HEK293 (cell line): ENCODE data around the gene DMD.

Source experiments
- CTCF ChIA-PET: fragments of 350-600 bp; formaldehyde crosslinking; extraction: SDS; loops from one replicate; lab custom pipeline; 2021; ENCODE audit warnings: antibody characterized with exemption; lab: Yijun Ruan, JAX
- POLR2A ChIA-PET: fragments of 300-600 bp; formaldehyde crosslinking; extraction: SDS; loops from one replicate; lab custom pipeline; 2020; ENCODE audit warnings: antibody characterized with exemption, inconsistent platforms; lab: Yijun Ruan, JAX
- H3K27ac ChIP-seq: fragments of 200-500 bp; sonication (Bioruptor generic); 2 replicates; pipeline ENCODE4 v1.5.1; 2014; ENCODE audit warnings: low read depth, low read length, control low read depth, inconsistent platforms; ENCODE audit errors: extremely low read depth
- H3K36me3 ChIP-seq, 2 experiments: fragments of 200-500 bp in 1 of 2; sonication (Bioruptor generic) in 1 of 2; 1 replicate in 1 of 2; 2 replicates in 1 of 2; pipeline ENCODE4 v1.5.1; 2014 to 2017; ENCODE audit warnings: inconsistent platforms in 2 of 2, low read length in 2 of 2; ENCODE audit not compliant: control insufficient read depth in 2 of 2, insufficient read depth in 1 of 2
- H3K4me1 ChIP-seq: fragments of 200-500 bp; sonication (Bioruptor generic); 2 replicates; pipeline ENCODE4 v1.5.1; 2014; ENCODE audit warnings: mild to moderate bottlenecking, low read length, inconsistent platforms; ENCODE audit not compliant: control insufficient read depth, insufficient read depth
- H3K4me3 ChIP-seq: 2 replicates; pipeline ENCODE4 v1.5.1; 2011; ENCODE audit warnings: low read depth, mild to moderate bottlenecking, control low read depth, low read length, moderate library complexity
- H3K9me3 ChIP-seq: fragments of 200-500 bp; sonication (Bioruptor generic); 2 replicates; pipeline ENCODE4 v1.5.1; 2014; ENCODE audit warnings: low read depth, low read length, inconsistent platforms; ENCODE audit not compliant: control insufficient read depth, insufficient read depth
- GLIS1 ChIP-seq: fragments of 450-650 bp; formaldehyde crosslinking; IDR thresholded peaks from 2 replicates; pipeline ENCODE4 v1.5.1; 2016; ENCODE audit warnings: missing biosample characterization, missing genetic modification characterization
- PRDM10 ChIP-seq: fragments of 450-650 bp; formaldehyde crosslinking; IDR thresholded peaks from 2 replicates; pipeline ENCODE4 v1.5.1; 2016; ENCODE audit warnings: missing biosample characterization, missing genetic modification characterization
- TCF7L2 ChIP-seq: IDR thresholded peaks from 2 replicates; pipeline ENCODE4 v1.6.1; 2011; ENCODE audit warnings: low read depth, mild to moderate bottlenecking, inconsistent platforms, low read length, moderate library complexity, borderline replicate concordance
- ZBTB1 ChIP-seq: fragments of 450-650 bp; formaldehyde crosslinking; IDR thresholded peaks from 2 replicates; pipeline ENCODE4 v1.5.1; 2016; ENCODE audit warnings: missing biosample characterization, missing genetic modification characterization
- ZBTB17 ChIP-seq: fragments of 450-650 bp; formaldehyde crosslinking; IDR thresholded peaks from 2 replicates; pipeline ENCODE4 v1.5.1; 2016; ENCODE audit warnings: missing biosample characterization, missing genetic modification characterization
- ZBTB44 ChIP-seq: fragments of 450-650 bp; IDR thresholded peaks from 2 replicates; pipeline ENCODE4 v1.5.1; 2018; ENCODE audit warnings: missing biosample characterization, mild to moderate bottlenecking, missing genetic modification characterization
- ZNF133 ChIP-seq: fragments of 450-650 bp; formaldehyde crosslinking; IDR thresholded peaks from 2 replicates; pipeline ENCODE4 v1.5.1; 2016; ENCODE audit warnings: missing biosample characterization, missing genetic modification characterization
- ZNF184 ChIP-seq: fragments of 450-650 bp; IDR thresholded peaks from 2 replicates; pipeline ENCODE4 v1.5.1; 2018; ENCODE audit warnings: missing biosample characterization, mild to moderate bottlenecking, missing genetic modification characterization
- ZNF223 ChIP-seq: fragments of 450-650 bp; formaldehyde crosslinking; IDR thresholded peaks from 2 replicates; pipeline ENCODE4 v1.5.1; 2016; ENCODE audit warnings: missing biosample characterization, missing genetic modification characterization
- ZNF266 ChIP-seq: fragments of 450-650 bp; formaldehyde crosslinking; IDR thresholded peaks from 2 replicates; pipeline ENCODE4 v1.5.1; 2016; ENCODE audit warnings: missing biosample characterization, missing genetic modification characterization, low read depth
- ZNF558 ChIP-seq: fragments of 450-650 bp; formaldehyde crosslinking; IDR thresholded peaks from 2 replicates; pipeline ENCODE4 v1.5.1; 2016; ENCODE audit warnings: missing biosample characterization, missing genetic modification characterization
- ZNF600 ChIP-seq: fragments of 450-650 bp; formaldehyde crosslinking; IDR thresholded peaks from 2 replicates; pipeline ENCODE4 v1.5.1; 2016; ENCODE audit warnings: missing biosample characterization, missing genetic modification characterization
- ZNF777 ChIP-seq: fragments of 450-650 bp; formaldehyde crosslinking; IDR thresholded peaks from 2 replicates; pipeline ENCODE4 v1.5.1; 2017; ENCODE audit warnings: missing biosample characterization, missing genetic modification characterization, borderline replicate concordance
- ZNF792 ChIP-seq: fragments of 450-650 bp; formaldehyde crosslinking; IDR thresholded peaks from 2 replicates; pipeline ENCODE4 v1.5.1; 2016; ENCODE audit warnings: missing biosample characterization, missing genetic modification characterization
- ZNF830 ChIP-seq: fragments of 450-650 bp; IDR thresholded peaks from 2 replicates; pipeline ENCODE4 v1.5.0; 2018; ENCODE audit warnings: missing biosample characterization, missing genetic modification characterization, low read depth, mild to moderate bottlenecking, moderate library complexity
- ZNF843 ChIP-seq: fragments of 450-650 bp; formaldehyde crosslinking; IDR thresholded peaks from 2 replicates; pipeline ENCODE4 v1.5.1; 2016; ENCODE audit warnings: missing biosample characterization, missing genetic modification characterization
- TF ChIP-seq, protein P1 (sequence below): fragments of 450-650 bp; formaldehyde crosslinking; IDR thresholded peaks from 2 replicates; pipeline ENCODE4 v1.5.1; 2016; ENCODE audit warnings: missing biosample characterization, missing genetic modification characterization
- TF ChIP-seq, protein P2 (sequence below): fragments of 450-650 bp; formaldehyde crosslinking; IDR thresholded peaks from 2 replicates; pipeline ENCODE4 v1.5.1; 2016; ENCODE audit warnings: missing biosample characterization, missing genetic modification characterization

Gene DMD

DNA sequence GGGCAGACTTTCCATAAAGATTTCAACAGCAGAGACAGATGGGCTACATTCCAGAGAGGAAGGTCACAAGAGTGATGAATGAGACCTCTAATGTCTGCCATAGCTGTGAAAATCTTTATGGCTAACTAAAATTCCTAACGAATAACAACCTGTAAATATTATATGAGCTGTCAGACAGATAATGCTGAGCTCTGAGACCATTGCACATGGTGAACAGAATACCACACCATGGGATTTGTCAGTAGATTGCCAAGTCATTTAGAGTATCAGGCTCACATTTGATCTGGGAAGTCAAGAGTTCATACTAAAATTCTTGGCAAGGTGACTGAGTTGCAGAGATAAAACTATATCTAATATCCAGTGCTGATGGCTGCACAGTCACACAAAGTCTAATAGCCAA lies 1880.3 kb downstream of the DMD start:
- Histone ChIP-seq H3K27ac (no peak overlapping the region), H3K9me3 (no peaks in the 10 kb centered on the region), H3K4me3 (no peak overlapping the region), H3K4me1 (peaks cover 12% of the 10 kb centered on the region), H3K36me3 (no peaks in the 10 kb centered on the region)
- TF ChIP-seq ZNF266 (tag by site-specific recombination) (no peak), PRDM10 (tag by site-specific recombination) (no peak), ZNF777 (tag by site-specific recombination) (no peak), GLIS1 (tag by site-specific recombination) (no peak), ZBTB44 (no peak), ZBTB17 (tag by site-specific recombination) (no peak), ZBTB1 (tag by site-specific recombination) (no peak), ZNF843 (no peak), TCF7L2 (no peak), ZNF184 (tag by site-specific recombination) (no peak), ZNF830 (tag by site-specific recombination) (no peak)
- TF ChIP-seq, protein P1, sequence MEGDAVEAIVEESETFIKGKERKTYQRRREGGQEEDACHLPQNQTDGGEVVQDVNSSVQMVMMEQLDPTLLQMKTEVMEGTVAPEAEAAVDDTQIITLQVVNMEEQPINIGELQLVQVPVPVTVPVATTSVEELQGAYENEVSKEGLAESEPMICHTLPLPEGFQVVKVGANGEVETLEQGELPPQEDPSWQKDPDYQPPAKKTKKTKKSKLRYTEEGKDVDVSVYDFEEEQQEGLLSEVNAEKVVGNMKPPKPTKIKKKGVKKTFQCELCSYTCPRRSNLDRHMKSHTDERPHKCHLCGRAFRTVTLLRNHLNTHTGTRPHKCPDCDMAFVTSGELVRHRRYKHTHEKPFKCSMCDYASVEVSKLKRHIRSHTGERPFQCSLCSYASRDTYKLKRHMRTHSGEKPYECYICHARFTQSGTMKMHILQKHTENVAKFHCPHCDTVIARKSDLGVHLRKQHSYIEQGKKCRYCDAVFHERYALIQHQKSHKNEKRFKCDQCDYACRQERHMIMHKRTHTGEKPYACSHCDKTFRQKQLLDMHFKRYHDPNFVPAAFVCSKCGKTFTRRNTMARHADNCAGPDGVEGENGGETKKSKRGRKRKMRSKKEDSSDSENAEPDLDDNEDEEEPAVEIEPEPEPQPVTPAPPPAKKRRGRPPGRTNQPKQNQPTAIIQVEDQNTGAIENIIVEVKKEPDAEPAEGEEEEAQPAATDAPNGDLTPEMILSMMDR (tag by site-specific recombination), result no peak
- ChIA-PET CTCF (interaction anchor here (0.8 kb wide), 1 partner anchor 27 kb away, joined by 12 read pairs; no protein-coding TSS in a partner anchor), POLR2A (no interaction called here)

DNA sequence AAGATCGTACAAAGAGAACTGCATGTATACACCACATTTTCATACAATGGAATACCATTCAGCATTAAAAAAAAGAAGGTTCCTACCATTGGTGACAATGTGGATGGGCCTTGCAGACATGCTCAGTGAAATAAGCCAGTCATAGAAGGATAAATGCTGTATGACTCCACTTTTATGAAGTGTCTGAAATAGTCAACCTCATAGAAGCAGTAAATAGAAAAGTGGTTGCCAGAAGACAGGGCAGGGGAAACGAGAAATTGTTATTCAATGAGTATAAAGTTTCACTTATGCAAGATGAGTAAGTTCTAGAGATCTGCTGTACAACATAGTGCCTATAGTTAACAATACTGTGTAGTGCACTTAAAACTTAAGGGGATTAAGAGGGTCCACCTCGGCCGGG lies 1882.1 kb downstream of the DMD start:
- CTCF ChIA-PET, result no interaction called here
- peaks cover 13% of the 10 kb centered on the region for H3K4me1 ChIP-seq
- H3K27ac ChIP-seq, result no peak overlapping the region
- TF ChIP-seq ZNF133 (tag by site-specific recombination) (no peak), ZNF792 (no peak), ZBTB17 (tag by site-specific recombination) (no peak), ZNF223 (no peak), ZNF600 (no peak), ZNF558 (no peak)
- TF ChIP-seq, protein P2, sequence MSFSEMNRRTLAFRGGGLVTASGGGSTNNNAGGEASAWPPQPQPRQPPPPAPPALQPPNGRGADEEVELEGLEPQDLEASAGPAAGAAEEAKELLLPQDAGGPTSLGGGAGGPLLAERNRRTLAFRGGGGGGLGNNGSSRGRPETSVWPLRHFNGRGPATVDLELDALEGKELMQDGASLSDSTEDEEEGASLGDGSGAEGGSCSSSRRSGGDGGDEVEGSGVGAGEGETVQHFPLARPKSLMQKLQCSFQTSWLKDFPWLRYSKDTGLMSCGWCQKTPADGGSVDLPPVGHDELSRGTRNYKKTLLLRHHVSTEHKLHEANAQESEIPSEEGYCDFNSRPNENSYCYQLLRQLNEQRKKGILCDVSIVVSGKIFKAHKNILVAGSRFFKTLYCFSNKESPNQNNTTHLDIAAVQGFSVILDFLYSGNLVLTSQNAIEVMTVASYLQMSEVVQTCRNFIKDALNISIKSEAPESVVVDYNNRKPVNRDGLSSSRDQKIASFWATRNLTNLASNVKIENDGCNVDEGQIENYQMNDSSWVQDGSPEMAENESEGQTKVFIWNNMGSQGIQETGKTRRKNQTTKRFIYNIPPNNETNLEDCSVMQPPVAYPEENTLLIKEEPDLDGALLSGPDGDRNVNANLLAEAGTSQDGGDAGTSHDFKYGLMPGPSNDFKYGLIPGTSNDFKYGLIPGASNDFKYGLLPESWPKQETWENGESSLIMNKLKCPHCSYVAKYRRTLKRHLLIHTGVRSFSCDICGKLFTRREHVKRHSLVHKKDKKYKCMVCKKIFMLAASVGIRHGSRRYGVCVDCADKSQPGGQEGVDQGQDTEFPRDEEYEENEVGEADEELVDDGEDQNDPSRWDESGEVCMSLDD (tag by site-specific recombination), result no peak
- TF ChIP-seq, all 188 proteins: peak for 0
- POLR2A ChIA-PET, result no interaction called here
- Histone ChIP-seq H3K9me3 (no peaks in the 10 kb centered on the region), H3K4me3 (no peak overlapping the region), H3K36me3 (no peaks in the 10 kb centered on the region)
